Fibroblast of upper back skin (primary cell): ENCODE data around the gene GDPD5.
A peak's percentile ranks its signal among the peaks of the same experiment; 100 is the strongest.
"Not testable (repeated sequence)": the region's sequence is repeated elsewhere in the genome, so short reads cannot be mapped to it uniquely, and the experiment has no call there.

Source experiments
- DNase-seq: peaks from one replicate; pipeline ENCODE4 v3.0.0-alpha.2; 2013

The GDPD5 gene

DNA sequence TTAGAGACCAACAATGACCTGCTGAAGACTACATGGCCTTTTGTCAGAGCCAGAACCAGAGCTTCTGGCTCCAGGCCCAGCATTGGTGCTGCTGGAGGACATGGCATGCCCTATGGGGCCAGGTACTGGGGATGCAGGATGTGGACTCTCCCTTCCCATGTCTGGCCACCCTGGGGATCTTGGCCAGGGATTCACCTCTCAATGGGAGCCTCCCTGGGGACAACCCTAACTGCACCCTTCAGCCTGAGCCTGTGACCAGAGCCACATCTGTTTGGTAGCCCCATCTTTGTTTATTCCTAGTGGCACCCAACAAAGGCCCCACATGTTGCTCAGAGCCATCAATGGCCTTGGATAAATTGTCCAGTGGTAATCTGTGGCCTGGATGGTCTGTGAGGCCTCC lies 98.6 kb downstream of the GDPD5 start:
- no peak for DNase-seq

GRCh38 chr11:75426720-75427086 lies 99.0 kb downstream of the GDPD5 start:
- DNase-seq = no peak

DNA sequence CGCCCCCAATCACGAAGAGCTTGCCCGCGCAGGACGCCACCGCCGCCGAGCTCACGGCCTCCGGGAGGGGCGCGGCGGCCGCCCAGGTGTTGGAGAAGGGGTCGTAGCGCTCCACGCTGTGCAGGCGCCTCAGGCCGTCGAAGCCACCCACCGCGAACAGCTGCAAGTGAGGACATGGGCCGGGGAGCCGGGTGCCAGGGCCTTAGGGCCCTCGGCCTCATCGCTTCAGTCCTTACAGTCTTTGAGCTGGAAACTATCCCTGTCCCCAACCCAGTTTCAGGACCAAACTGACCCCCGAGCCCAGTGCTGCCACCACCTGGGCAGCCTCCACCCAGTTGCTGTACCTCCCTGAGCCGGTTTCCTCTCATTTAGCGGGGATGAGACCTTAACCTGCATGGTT lies 100.3 kb downstream of the GDPD5 start:
- no peak for DNase-seq

- DNase-seq = no peak
These were observed 101.3 kb downstream of the GDPD5 start for GRCh38 chr11:75424396-75424795.

- DNase-seq = no peak
These were observed 102.0 kb downstream of the GDPD5 start for GRCh38 chr11:75423721-75424120.

DNA sequence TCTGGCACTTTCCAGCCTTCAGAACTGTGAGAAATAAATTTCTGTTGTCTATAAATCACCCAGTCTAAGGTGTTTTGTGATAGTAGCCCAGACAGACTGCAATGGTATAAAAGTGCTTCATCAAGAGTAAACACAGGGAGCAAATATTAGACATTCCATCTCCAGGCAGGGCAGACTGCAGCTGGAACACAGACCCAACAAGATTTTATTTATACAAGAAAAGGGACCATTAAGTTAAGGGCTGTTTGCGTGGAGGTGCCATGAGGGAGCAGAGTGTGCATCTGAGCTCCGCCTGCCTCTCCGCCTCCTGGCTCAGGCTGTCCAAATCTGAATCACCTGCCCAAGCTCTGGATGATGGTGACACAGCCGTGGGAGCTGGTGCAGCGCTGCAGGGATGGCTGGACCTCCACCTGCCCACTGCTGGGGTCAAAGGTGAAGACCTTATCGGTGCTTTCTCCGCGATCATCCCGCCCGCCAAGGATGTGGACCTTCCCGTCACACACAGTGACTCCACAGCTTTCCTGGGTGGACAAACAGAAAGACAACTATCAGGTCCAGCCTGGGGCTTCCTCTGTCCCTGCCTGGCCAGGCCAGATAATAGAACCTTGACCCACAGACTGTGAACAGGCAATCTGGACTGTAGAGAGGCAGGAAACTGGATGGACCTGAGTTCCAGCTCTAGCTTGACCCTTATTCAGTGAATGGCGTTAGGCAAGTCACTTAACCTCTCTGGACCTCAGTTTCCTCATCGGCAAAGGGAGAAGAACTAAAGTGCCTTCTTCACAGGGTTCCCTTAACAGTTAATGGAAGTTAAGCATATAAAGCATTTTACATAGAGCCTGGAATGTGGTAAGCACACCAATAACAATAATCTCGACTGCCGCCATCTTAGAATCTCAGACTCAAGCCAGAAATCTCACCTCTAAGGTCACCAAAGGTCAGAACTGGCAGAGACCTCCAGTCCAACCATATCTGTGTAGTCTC lies 103.2 kb downstream of the GDPD5 start:
- no peak for DNase-seq

GRCh38 chr11:75421902-75422247 lies 103.9 kb downstream of the GDPD5 start:
- no peak for DNase-seq

- DNase-seq = no peak
These were observed 104.6 kb downstream of the GDPD5 start for GRCh38 chr11:75421035-75421602.

- no peak for DNase-seq
These were observed 105.3 kb downstream of the GDPD5 start for GRCh38 chr11:75420224-75421034.

- DNase-seq = no peak
These were observed 111.9 kb downstream of the GDPD5 start for GRCh38 chr11:75413864-75414263.

DNA sequence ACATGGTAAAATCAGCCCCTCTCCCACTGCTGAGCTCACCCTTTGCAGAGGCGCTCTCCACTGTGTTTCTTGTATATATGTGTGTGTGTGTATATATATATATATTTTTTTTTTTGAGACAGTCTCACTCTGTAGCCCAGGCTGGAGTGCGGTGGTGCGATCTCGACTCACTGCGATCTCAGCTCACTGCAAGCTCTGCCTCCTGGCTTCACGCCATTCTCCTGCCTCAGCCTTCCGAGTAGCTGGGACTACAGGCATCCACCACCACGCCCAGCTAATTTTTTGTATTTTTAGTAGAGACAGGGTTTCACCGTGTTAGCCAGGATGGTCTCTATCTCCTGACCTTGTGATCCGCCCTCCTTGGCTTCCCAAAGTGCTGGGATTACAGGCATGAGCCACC lies 112.6 kb downstream of the GDPD5 start:
- not testable (repeated sequence) for DNase-seq

DNA sequence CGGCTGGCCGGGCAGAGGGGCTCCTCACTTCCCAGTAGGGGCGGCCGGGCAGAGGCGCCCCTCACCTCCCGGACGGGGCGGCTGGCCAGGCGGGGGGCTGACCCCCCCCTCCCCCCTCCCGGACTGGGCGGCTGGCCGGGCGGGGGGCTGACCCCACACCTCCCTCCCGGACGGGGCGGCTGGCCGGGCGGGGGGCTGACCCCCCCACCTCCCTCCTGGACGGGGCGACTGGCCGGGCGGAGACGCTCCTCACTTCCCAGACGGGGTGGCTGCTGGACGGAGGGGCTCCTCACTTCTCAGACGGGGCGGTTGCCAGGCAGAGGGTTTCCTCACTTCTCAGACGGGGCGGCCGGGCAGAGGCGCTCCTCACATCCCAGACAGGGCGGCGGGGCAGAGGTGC lies 115.8 kb downstream of the GDPD5 start:
- not testable (repeated sequence) for DNase-seq

- DNase-seq = no peak
These were observed 116.9 kb downstream of the GDPD5 start for GRCh38 chr11:75408957-75409219.

- DNase-seq = no peak
These were observed 119.4 kb downstream of the GDPD5 start for GRCh38 chr11:75406338-75406777.

GRCh38 chr11:75403983-75404658 lies 121.6 kb downstream of the GDPD5 start:
- no peak for DNase-seq

- DNase-seq = no peak
These were observed 122.7 kb downstream of the GDPD5 start for GRCh38 chr11:75403037-75403436.

GRCh38 chr11:75402002-75402773 lies 123.6 kb downstream of the GDPD5 start:
- no peak for DNase-seq

GRCh38 chr11:75400146-75400865 lies 125.4 kb downstream of the GDPD5 start:
- no peak for DNase-seq

DNA sequence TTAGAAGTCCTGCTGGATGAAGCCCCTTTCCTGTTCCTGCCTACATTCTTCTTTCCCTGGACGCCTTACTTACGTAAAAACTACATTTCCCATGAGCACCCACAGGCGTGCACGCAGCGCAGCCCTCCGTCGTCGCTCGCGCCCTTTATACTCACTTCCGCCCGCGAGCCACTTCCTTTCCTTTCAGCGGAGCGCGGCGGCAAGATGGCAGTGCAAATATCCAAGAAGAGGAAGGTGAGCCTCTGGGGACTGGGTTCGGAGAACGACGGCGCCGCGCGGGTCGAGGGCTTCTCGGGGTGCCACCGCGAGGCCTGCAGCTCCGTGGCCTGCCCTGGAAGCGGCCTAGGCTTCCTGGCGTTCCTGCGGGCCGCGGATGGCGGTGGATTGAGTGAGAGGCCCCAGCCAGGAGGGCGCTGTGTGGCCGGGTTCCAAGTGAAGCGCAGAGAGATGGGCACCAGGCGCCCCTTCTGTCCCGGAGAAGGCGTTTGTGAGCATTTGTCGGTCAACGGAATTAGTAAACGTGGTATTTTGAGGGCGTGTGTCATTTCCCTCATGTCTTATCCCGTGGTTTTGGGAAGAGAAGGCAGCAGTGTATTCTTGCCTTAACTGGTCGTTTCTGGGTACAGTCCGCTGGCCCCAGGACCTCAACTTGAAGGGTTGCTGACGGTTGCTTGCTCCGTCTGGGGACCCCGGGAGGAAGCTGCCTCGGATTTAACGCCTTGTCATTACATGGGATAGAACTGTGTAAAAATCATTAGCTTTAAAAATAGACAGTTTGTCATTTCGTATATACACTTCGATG lies 126.2 kb downstream of the GDPD5 start, which contains the start of gene RPS3:
Gene RPS3, plus strand, starts transcription at position 175 of the 802 bp plus-strand sequence. Its CDS starts 30 bp downstream, at position 205.
- DNase-seq = peak; percentile 92

DNA sequence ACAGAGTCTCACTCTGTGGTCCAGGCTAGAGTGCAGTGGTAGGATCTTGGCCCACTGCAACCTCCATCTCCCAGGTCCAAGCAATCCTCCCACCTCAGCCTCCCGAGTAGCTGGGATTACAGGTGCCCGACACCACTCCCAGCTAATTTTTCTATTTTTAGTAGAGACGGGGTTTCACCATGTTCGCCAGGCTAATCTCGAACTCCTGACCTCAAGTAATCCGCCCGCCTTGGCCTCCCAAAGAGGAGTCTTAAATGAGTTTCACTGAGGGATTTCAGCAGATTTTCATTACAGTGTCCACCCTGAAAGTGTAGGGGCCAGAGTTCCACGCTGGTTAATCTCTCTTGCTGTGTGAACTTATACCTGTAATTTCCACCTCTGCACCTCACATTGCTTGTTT lies 126.8 kb downstream of the GDPD5 start:
- DNase-seq = no peak
